HCT116 (cell line): Measurements from ENCODE around the gene ADARB2. TPM values are rescaled to one million over a fixed set of nuclear protein-coding genes. Genes with fewer than 3 reads are reported as not detected.

ENCODE experiments used
- ATAC-seq: fragments of 200-7000 bp; cut with Tn5 transposase; 2 replicates; pipeline ENCODE4 v1.9.1; 2020; ENCODE audit warnings: mild to moderate bottlenecking, moderate library complexity
- BruUV-seq: library from RNA; stranded (reverse); fragments of 400-500 nt; replicated peaks from 2 replicates; lab custom pipeline; 2021; lab: Mats Ljungman, UMichigan
- CTCF ChIA-PET: fragments of 300-600 bp; sonication (Branson Sonifier 250); formaldehyde crosslinking; loops from one replicate; lab custom pipeline; 2021; ENCODE audit warnings: antibody characterized with exemption; lab: Charles Lee
- POLR2A ChIA-PET: fragments of 300-600, 350-600 bp; sonication (Branson Sonifier 250); formaldehyde crosslinking; loops from one replicate; lab custom pipeline; 2021; ENCODE audit warnings: antibody characterized with exemption; lab: Charles Lee
- RAD21 ChIA-PET, 2 experiments: fragments of 300-600 bp; sonication (Branson Sonifier 250); formaldehyde crosslinking; loops; one replicate each; lab custom pipeline; 2023; ENCODE audit warnings: low total read pairs in 2 of 2; ENCODE audit not compliant: uncharacterized antibody in 2 of 2, unreplicated experiment in 2 of 2, low non-redundant PET in 1 of 2; lab: Charles Lee
- DNase-seq: peaks from one replicate; pipeline ENCODE4 v3.0.0-alpha.2; 2010; ENCODE audit warnings: low read depth, low spot score
- H2AFZ ChIP-seq: fragments of 200-600 bp; shearing (Covaris generic), sonication (generic); 2 replicates; pipeline ENCODE4 v1.6.1; 2017; ENCODE audit warnings: low read depth, mixed run types, mixed read lengths, antibody characterized with exemption, low read length; ENCODE audit not compliant: poor library complexity, severe bottlenecking
- H3K27ac ChIP-seq: 2 replicates; pipeline ENCODE4 v1.5.1; 2012; ENCODE audit warnings: low read depth, low read length
- H3K27me3 ChIP-seq: fragments of 200-600 bp; sonication (generic); 2 replicates; pipeline ENCODE4 v1.6.1; 2016; ENCODE audit warnings: mixed run types, low read length, mixed read lengths; ENCODE audit not compliant: insufficient read depth
- H3K36me3 ChIP-seq, 2 experiments: fragments of 200-500 bp in 1 of 2; fragments of 200-600 bp in 1 of 2; sonication (Bioruptor generic) in 1 of 2; sonication (generic) in 1 of 2; 2 replicates each; pipeline versions ENCODE4 v1.5.1 to v1.6.1; 2014 to 2016; ENCODE audit warnings: low read length in 2 of 2, inconsistent platforms in 1 of 2, mixed read lengths in 1 of 2, mixed run types in 1 of 2; ENCODE audit not compliant: insufficient read depth in 2 of 2, control insufficient read depth in 1 of 2
- H3K4me1 ChIP-seq, 2 experiments: fragments of 200-600 bp in 1 of 2; sonication (generic) in 1 of 2; 2 replicates each; pipeline versions ENCODE4 v1.5.1 to v1.6.1; 2012 to 2017; ENCODE audit warnings: low read length in 2 of 2, inconsistent platforms in 1 of 2, mild to moderate bottlenecking in 1 of 2, mixed read lengths in 1 of 2, mixed run types in 1 of 2, moderate library complexity in 1 of 2; ENCODE audit not compliant: insufficient read depth in 2 of 2, control insufficient read depth in 1 of 2
- H3K4me2 ChIP-seq: fragments of 200-600 bp; sonication (generic); 2 replicates; pipeline ENCODE4 v1.6.1; 2017; ENCODE audit warnings: mixed run types, low read length, mixed read lengths
- H3K4me3 ChIP-seq, 2 experiments: fragments of 200-600 bp in 1 of 2; sonication (generic) in 1 of 2; replicated peaks in 1 of 2; 2 replicates each; pipeline ENCODE4 v1.5.1; 2011 to 2016; ENCODE audit warnings: low read length in 2 of 2, control low read depth in 1 of 2, low read depth in 1 of 2, mild to moderate bottlenecking in 1 of 2, mixed read lengths in 1 of 2, mixed run types in 1 of 2
- H3K79me2 ChIP-seq: fragments of 200-600 bp; sonication (generic); 2 replicates; pipeline ENCODE4 v1.6.1; 2017; ENCODE audit warnings: mild to moderate bottlenecking, mixed run types, low read length, moderate library complexity, mixed read lengths; ENCODE audit not compliant: insufficient read depth
- H3K9ac ChIP-seq: fragments of 200-600 bp; sonication (generic); 2 replicates; pipeline ENCODE4 v1.6.1; 2016; ENCODE audit warnings: low read length, mixed read lengths
- H3K9me2 ChIP-seq: fragments of 200-600 bp; sonication (generic), shearing (Covaris generic); 2 replicates; pipeline ENCODE4 v1.6.1; 2017; ENCODE audit warnings: mixed run types, mild to moderate bottlenecking, moderate library complexity; ENCODE audit not compliant: insufficient read depth
- H3K9me3 ChIP-seq, 2 experiments: fragments of 200-500 bp in 1 of 2; fragments of 200-600 bp in 1 of 2; sonication (Bioruptor generic) in 1 of 2; sonication (generic) in 1 of 2; 2 replicates each; pipeline ENCODE4 v1.6.1; 2014 to 2017; ENCODE audit warnings: low read length in 2 of 2, mixed read lengths in 2 of 2, inconsistent platforms in 1 of 2, low read depth in 1 of 2, mild to moderate bottlenecking in 1 of 2, mixed run types in 1 of 2, moderate library complexity in 1 of 2; ENCODE audit not compliant: control insufficient read depth in 1 of 2, insufficient read depth in 1 of 2
- H4K20me1 ChIP-seq: fragments of 200-600 bp; sonication (generic), shearing (Covaris generic); 2 replicates; pipeline ENCODE4 v1.6.1; 2017; ENCODE audit warnings: mixed run types, mild to moderate bottlenecking, moderate library complexity; ENCODE audit not compliant: insufficient read depth
- CBX3 ChIP-seq: IDR thresholded peaks from 2 replicates; pipeline ENCODE4 v1.6.1; 2012; ENCODE audit warnings: low read depth
- SP1 ChIP-seq: IDR thresholded peaks from 2 replicates; pipeline ENCODE4 v1.6.1; 2012; ENCODE audit warnings: low read depth
- YY1 ChIP-seq: IDR thresholded peaks from 2 replicates; pipeline ENCODE4 v1.6.1; 2011; ENCODE audit warnings: low read length, low read depth, moderate library complexity, mild to moderate bottlenecking; ENCODE audit not compliant: insufficient replicate concordance; ENCODE audit errors: extremely low read depth
- ZFX ChIP-seq: fragments of 450-650 bp; IDR thresholded peaks from 2 replicates; pipeline ENCODE4 v1.6.1; 2017
- ZNF274 ChIP-seq: fragments of 200-500 bp; sonication (Bioruptor generic); IDR thresholded peaks from 2 replicates; pipeline ENCODE4 v1.6.1; 2014; ENCODE audit warnings: mild to moderate bottlenecking, low read depth, low read length, inconsistent platforms
- intact Hi-C: fragments of 100-400 bp; cut with micrococcal nuclease; formaldehyde crosslinking; loops from 2 replicates; pipeline ENCODE4 v1.10.0; 2022
- total RNA-seq: library from RNA; stranded (reverse); gene quantifications from one replicate; pipeline ENCODE4 v1.2.1, GENCODE V29; 2021; ENCODE audit not compliant: unreplicated experiment

Gene ADARB2
- total RNA-seq, 1 experiment from 2014 or later: not detected

- H3K9me2 ChIP-seq: no peaks in the 10 kb centered on the region
- POLR2A ChIA-PET: no interaction called here
- CTCF ChIA-PET: interaction anchor here (1.0 kb wide), 1 partner anchor 15 kb away, joined by 3 read pairs; no protein-coding TSS in a partner anchor
- no peak overlapping the region for H3K27ac ChIP-seq
- H3K36me3 ChIP-seq: no peaks in the 10 kb centered on the region
- no peaks in the 10 kb centered on the region for H3K9me3 ChIP-seq
- no peak overlapping the region for H3K4me2 ChIP-seq
- H3K4me1 ChIP-seq: no peaks in the 10 kb centered on the region
- no peak overlapping the region for H3K9ac ChIP-seq
- H4K20me1 ChIP-seq: no peaks in the 10 kb centered on the region
- DNase-seq (no peak), ATAC-seq (no peak)
- no TSS peak for BruUV-seq
- no peak overlapping the region for H2AFZ ChIP-seq
- TF ChIP-seq SP1 (no peak), ZFX (no peak), YY1 (no peak)
- no peak overlapping the region for H3K4me3 ChIP-seq
- RAD21 ChIA-PET: no interaction called here
- H3K27me3 ChIP-seq: peaks cover 9% of the 10 kb centered on the region; the same call in 1 of the 2 replicates
- no peaks in the 10 kb centered on the region for H3K79me2 ChIP-seq
- intact Hi-C loops: no loop called here
These were observed 331.0 kb downstream of the ADARB2 start for GRCh38 chr10:1406132-1406966.

- no peak for ATAC-seq
- no TSS peak for BruUV-seq
- no peaks in the 10 kb centered on the region for H4K20me1 ChIP-seq
- no peak overlapping the region for H3K9ac ChIP-seq
- H3K27ac ChIP-seq: no peak overlapping the region
- no peaks in the 10 kb centered on the region for H3K79me2 ChIP-seq
- H3K9me2 ChIP-seq: no peaks in the 10 kb centered on the region
- no peak overlapping the region for H2AFZ ChIP-seq
- TF ChIP-seq CBX3: no peak
- TF ChIP-seq ZNF274: no peak
- no peaks in the 10 kb centered on the region for H3K36me3 ChIP-seq
- no peak overlapping the region for H3K4me2 ChIP-seq
- ChIA-PET POLR2A (no interaction called here), CTCF (interaction anchor here (1.2 to 1.7 kb wide), 2 partner anchors 16 to 36 kb away, joined by 3 to 6 read pairs; no protein-coding TSS in a partner anchor), RAD21 (no interaction called here)
- H3K9me3 ChIP-seq: no peaks in the 10 kb centered on the region
- peaks cover 2 to 9% of the 10 kb centered on the region in 2 experiments; a peak in 1 of 4 replicates for H3K4me1 ChIP-seq
- no peak for DNase-seq
- H3K4me3 ChIP-seq: no peak overlapping the region
- H3K27me3 ChIP-seq: peaks cover 9% of the 10 kb centered on the region; the same call in 1 of the 2 replicates
- intact Hi-C loops: no loop called here
These were observed 332.7 kb downstream of the ADARB2 start for GRCh38 chr10:1404323-1405260.
